ENCODE measurements around the gene SH3D19. TPM values are rescaled to one million over a fixed set of nuclear protein-coding genes. Genes with fewer than 3 reads are reported as not detected.
"Not testable (repeated sequence)": the region's sequence is repeated elsewhere in the genome, so short reads cannot be mapped to it uniquely, and the experiment has no call there.

SH3D19 gene
- total and polyA plus RNA-seq, 5 donors = 46.7 to 123 (median 87.5) TPM

DNA sequence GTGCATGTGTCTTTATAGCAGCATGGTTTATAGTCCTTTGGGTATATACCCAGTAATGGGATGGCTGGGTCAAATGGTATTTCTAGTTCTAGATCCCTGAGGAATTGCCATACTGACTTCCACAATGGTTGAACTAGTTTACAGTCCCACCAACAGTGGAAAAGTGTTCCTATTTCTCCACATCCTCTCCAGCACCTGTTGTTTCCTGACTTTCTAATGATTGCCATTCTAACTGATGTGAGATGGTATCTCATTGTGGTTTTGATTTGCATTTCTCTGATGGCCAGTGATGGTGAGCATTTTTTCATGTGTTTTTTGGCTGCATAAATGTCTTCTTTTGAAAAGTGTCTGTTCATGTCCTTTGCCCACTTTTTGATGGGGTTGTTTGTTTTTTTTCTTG is 56.5 kb downstream of the SH3D19 start:
- ATAC-seq; H3K4me3 ChIP-seq (ENCODE audit: low read length); H3K27ac ChIP-seq (ENCODE audit: low read length); intact Hi-C loops (cut with DNase I); H3K27me3 ChIP-seq (ENCODE audit: control insufficient read depth, insufficient read depth); H3K9me3 ChIP-seq (ENCODE audit: control insufficient read depth, low read length); DNase-seq; H3K4me1 ChIP-seq (ENCODE audit: control insufficient read depth, insufficient read depth, low read length): not testable (repeated sequence)

DNA sequence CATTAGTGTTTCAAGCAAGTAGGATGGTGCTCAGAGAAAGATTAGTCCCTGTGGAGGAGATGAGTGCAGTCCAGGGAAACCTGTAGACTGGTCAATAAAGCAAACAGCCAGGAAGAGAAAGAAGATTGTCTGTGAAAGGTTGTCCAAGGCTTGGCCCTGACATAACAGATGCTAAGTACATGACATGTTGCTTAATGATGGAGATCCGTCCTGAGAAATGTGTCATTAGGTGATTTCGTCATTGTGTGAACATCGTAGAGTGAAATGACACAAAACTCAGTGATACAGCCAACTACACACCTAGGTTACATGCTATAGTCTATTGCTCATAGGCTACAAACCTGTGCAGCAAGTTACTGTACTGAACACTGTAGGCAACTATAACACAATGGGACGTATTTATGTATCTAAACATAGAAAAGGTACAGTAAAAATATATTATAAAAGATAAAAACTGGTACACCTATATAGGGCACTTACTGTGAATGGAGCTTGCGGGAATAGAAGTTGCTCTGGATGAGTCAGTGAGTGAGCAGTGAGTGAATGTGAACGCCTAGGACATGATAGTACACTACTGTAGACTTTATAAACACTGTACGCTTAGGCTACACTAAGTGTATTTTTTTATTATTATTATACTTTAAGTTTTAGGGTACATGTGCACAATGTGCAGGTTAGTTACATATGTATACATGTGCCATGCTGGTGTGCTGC is 57.4 kb downstream of the SH3D19 start:
- H3K4me1 ChIP-seq (ENCODE audit: control insufficient read depth, insufficient read depth, low read length) = no peaks in the 10 kb centered on the region
- H3K4me3 ChIP-seq (ENCODE audit: low read length) = no peak overlapping the region
- H3K27ac ChIP-seq (ENCODE audit: low read length) = no peak overlapping the region
- H3K9me3 ChIP-seq (ENCODE audit: control insufficient read depth, low read length) = no peaks in the 10 kb centered on the region
- no peak for ATAC-seq
- DNase-seq = no peak
- intact Hi-C loops (cut with DNase I) = no loop called here
- 94% methylated on average over 7 of the region's 7 CpGs for WGBS
- no peaks in the 10 kb centered on the region for H3K27me3 ChIP-seq (ENCODE audit: control insufficient read depth, insufficient read depth)

DNA sequence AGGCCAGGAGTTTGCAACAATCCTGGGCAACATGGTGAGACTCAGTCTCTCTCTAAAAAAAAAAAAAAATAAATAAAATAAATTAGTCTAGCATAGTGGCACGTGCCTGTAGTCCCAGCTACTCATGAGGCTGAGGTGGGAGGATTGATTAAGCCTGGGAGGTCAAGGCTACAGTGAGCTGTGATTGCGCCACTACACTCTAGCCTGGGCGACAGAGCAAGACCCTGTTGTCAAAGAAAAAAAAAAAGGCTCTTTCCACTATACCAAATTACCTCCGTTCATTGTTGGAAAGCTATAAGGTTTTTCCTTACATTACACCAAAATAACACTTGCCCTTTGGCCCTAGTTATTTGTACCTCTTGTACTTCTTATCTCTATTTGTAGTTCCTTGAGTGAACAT is 58.3 kb downstream of the SH3D19 start:
- H3K27me3 ChIP-seq (ENCODE audit: control insufficient read depth, insufficient read depth) = no peaks in the 10 kb centered on the region
- no peak overlapping the region for H3K27ac ChIP-seq (ENCODE audit: low read length)
- no peak overlapping the region for H3K4me3 ChIP-seq (ENCODE audit: low read length)
- intact Hi-C loops (cut with DNase I) = no loop called here
- peaks cover 7% of the 10 kb centered on the region for H3K4me1 ChIP-seq (ENCODE audit: control insufficient read depth, insufficient read depth, low read length)
- DNase-seq = no peak
- whole genome bisulfite sequencing = 81% methylated on average over 4 of the region's 4 CpGs
- H3K9me3 ChIP-seq (ENCODE audit: control insufficient read depth, low read length) = no peaks in the 10 kb centered on the region
- ATAC-seq = no peak

DNA sequence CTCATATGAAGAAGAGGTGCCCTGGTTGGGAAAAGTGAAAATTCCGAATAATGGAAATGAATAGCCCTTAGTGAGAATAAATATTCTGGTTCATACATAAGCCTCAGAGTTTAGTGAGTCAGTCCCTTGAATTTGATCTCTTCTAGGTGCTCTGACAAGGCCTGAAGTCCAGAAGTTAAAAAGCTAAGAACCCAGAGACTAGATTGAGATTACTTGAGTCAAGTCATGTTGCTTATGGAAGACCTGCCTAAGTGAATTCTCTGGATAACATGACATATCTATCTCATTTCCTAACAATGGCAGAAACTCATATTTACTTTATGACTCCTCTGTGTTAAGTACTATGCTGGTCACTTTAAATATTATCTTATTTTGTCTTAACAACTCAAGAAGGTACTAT is 58.9 kb downstream of the SH3D19 start:
- intact Hi-C loops (cut with DNase I) = no loop called here
- WGBS = 96% methylated on average over 1 of the region's 1 CpG

DNA sequence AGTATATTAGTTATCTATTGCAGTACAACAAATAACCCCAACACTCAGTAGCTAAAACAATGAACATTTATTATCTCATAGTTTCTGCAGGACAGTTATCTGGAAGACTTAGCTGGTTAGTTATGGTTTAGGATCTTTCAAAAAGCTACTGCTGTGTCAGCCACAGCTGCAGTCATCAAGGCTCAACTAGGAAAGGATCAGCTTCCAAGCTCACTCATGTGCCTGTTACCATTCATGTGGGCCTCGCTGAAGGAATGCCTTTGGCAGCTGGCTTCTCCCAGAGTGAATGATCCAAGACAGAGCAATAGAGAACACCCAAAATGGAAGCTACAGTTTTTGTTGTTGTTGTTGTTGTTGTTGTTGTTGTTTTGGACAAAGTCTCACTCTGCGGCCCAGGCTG is 62.0 kb downstream of the SH3D19 start:
- no peak overlapping the region for H3K27ac ChIP-seq (ENCODE audit: low read length)
- H3K9me3 ChIP-seq (ENCODE audit: control insufficient read depth, low read length) = no peaks in the 10 kb centered on the region
- intact Hi-C loops (cut with DNase I) = no loop called here
- H3K4me1 ChIP-seq (ENCODE audit: control insufficient read depth, insufficient read depth, low read length) = peaks cover 7% of the 10 kb centered on the region
- H3K4me3 ChIP-seq (ENCODE audit: low read length) = no peak overlapping the region
- 65% methylated on average over 2 of the region's 2 CpGs for WGBS
- no peaks in the 10 kb centered on the region for H3K27me3 ChIP-seq (ENCODE audit: control insufficient read depth, insufficient read depth)
- DNase-seq (no peak), ATAC-seq (no peak)

More for the DNA sequence above, 58.9 kb downstream of the SH3D19 start:
- H3K4me3 ChIP-seq (ENCODE audit: low read length) = no peak overlapping the region
- DNase-seq (no peak), ATAC-seq (no peak)
- peaks cover 7% of the 10 kb centered on the region for H3K4me1 ChIP-seq (ENCODE audit: control insufficient read depth, insufficient read depth, low read length)
- no peaks in the 10 kb centered on the region for H3K9me3 ChIP-seq (ENCODE audit: control insufficient read depth, low read length)
- H3K27ac ChIP-seq (ENCODE audit: low read length) = no peak overlapping the region
- H3K27me3 ChIP-seq (ENCODE audit: control insufficient read depth, insufficient read depth) = no peaks in the 10 kb centered on the region

DNA sequence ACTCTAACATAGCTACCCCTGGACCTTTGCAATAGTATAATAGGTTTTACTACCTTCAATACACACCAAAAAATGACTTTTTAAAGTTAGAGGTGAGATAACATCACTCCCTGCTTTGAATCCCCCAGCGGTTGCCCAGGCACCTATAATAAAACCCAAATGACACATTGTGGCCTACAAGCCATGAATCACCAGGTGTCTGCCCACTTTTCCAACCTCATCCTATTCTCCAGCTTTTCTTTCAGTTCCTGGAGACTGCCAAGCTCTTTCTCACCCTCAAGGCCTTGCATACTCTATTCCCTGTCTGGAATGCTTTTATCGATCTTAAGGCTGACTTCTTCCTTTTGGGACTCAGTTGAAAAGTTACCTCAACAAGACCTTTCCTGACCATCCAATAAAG is 64.9 kb downstream of the SH3D19 start:
- intact Hi-C loops (cut with DNase I) = no loop called here
- 97% methylated on average over 2 of the region's 2 CpGs for WGBS
- DNase-seq (no peak), ATAC-seq (no peak)
- H3K4me1 ChIP-seq (ENCODE audit: control insufficient read depth, insufficient read depth, low read length) = peaks cover 7% of the 10 kb centered on the region
- H3K9me3 ChIP-seq (ENCODE audit: control insufficient read depth, low read length) = no peaks in the 10 kb centered on the region
- no peaks in the 10 kb centered on the region for H3K27me3 ChIP-seq (ENCODE audit: control insufficient read depth, insufficient read depth)
- H3K27ac ChIP-seq (ENCODE audit: low read length) = no peak overlapping the region
- H3K4me3 ChIP-seq (ENCODE audit: low read length) = no peak overlapping the region

DNA sequence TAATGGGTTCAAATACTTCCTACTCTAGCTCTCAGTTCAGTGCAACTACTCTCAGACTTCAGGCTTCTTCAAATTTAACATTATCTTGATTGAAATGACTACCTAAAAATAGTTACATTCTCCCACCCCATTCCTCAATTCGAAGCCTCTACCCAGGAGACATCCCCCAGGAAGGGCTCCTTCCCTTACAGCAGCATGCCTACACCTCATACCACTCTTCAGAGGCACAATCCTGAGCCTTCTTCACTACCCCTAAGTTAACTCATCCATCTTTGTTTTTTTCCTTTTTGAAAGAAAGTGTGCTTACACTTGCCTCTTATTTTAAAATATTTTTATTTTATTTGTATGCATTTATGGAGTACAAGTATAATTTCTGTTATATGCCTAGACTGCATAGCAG is 65.7 kb downstream of the SH3D19 start:
- Histone ChIP-seq H3K4me1 (ENCODE audit: control insufficient read depth, insufficient read depth, low read length) (peaks cover 7% of the 10 kb centered on the region), H3K27me3 (ENCODE audit: control insufficient read depth, insufficient read depth) (no peaks in the 10 kb centered on the region), H3K4me3 (ENCODE audit: low read length) (no peak overlapping the region), H3K9me3 (ENCODE audit: control insufficient read depth, low read length) (no peaks in the 10 kb centered on the region), H3K27ac (ENCODE audit: low read length) (no peak overlapping the region)
- WGBS = 68% methylated on average over 1 of the region's 1 CpG
- no peak for ATAC-seq
- intact Hi-C loops (cut with DNase I) = no loop called here
- no peak for DNase-seq

DNA sequence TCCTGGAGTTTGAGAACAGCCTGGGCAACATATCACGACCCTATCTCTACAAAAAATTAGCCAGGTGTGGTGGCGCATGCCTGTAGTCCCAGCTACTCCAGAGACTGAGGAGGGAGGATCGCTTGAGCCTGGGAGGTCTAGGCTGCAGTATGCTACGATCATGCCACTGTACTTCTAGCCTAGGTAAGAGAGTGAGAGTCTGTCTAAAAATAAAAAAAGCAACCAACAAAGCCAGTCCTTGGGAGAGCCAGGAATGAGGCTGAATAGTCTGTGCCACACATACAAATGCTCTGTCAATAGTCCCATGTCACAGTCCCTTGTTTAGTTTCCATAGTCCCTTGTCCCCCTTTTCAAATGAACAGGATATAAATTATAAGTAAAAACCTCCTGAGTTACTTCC is 67.7 kb downstream of the SH3D19 start:
- peaks cover 7% of the 10 kb centered on the region for H3K4me1 ChIP-seq (ENCODE audit: control insufficient read depth, insufficient read depth, low read length)
- no peaks in the 10 kb centered on the region for H3K9me3 ChIP-seq (ENCODE audit: control insufficient read depth, low read length)
- intact Hi-C loops (cut with DNase I) = no loop called here
- no peak for DNase-seq
- no peaks in the 10 kb centered on the region for H3K27me3 ChIP-seq (ENCODE audit: control insufficient read depth, insufficient read depth)
- ATAC-seq = peak in 1 of 2 donors; percentile 48
- 80% methylated on average over 4 of the region's 4 CpGs for WGBS
- no peak overlapping the region for H3K4me3 ChIP-seq (ENCODE audit: low read length)
- peak overlapping the region; percentile 53 for H3K27ac ChIP-seq (ENCODE audit: low read length)

DNA sequence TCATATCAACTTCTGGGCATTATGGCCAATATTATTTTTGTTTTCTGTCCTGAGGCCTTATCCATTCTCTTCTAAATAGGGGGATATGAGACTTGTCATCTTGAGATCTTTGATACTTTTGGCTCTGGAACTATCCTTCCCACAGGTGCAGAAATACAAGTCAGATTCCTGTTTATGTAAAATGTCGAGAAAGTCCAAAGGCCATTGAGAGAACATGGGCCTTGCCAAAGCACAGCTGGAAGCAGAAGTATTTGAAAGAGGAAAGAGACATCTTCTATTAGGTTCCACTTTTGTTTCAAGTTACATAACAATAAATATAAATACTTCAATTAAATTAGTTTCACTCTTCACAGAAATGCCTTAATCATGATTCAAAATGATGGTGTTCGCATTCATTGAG is 69.3 kb downstream of the SH3D19 start:
- Histone ChIP-seq H3K27me3 (ENCODE audit: control insufficient read depth, insufficient read depth) (no peaks in the 10 kb centered on the region), H3K9me3 (ENCODE audit: control insufficient read depth, low read length) (no peaks in the 10 kb centered on the region), H3K27ac (ENCODE audit: low read length) (no peak overlapping the region), H3K4me1 (ENCODE audit: control insufficient read depth, insufficient read depth, low read length) (peaks cover 9% of the 10 kb centered on the region), H3K4me3 (ENCODE audit: low read length) (no peak overlapping the region)
- DNase-seq (no peak), ATAC-seq (no peak)
- 83% methylated on average over 2 of the region's 2 CpGs for WGBS
- intact Hi-C loops (cut with DNase I) = no loop called here

DNA sequence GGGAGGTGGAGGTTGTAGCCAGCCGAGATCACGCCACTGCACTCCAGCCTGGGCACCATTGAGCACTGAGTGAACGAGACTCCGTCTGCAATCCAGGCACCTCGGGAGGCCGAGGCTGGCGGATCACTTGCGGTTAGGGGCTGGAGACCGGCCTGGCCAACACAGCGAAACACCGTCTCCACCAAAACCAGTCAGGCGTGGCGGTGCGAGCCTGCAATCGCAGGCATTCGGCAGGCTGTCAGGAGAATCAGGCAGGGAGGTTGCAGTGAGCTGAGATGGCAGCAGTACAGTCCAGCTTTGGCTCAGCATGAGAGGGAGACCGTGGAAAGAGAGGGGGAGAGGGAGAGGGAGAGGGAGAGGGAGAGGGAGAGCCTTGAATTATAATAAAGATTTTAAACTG is 69.7 kb downstream of the SH3D19 start:
- ATAC-seq = not testable (repeated sequence)
- 95% methylated on average over 17 of the region's 17 CpGs for WGBS
- H3K4me1 ChIP-seq (ENCODE audit: control insufficient read depth, insufficient read depth, low read length) = peaks cover 10% of the 10 kb centered on the region

DNA sequence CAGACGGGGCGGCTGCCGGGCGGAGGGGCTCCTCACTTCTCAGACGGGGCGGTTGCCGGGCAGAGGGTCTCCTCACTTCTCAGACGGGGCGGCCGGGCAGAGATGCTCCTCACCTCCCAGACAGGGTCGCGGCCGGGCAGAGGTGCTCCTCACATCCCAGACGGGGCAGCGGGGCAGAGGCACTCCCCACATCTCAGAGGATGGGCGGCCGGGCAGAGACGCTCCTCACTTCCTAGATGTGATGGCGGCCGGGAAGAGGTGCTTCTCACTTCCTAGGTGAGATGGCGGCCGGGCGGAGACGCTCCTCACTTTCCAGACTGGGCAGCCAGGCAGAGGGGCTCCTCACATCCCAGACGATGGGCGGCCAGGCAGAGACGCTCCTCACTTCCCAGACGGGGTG is 70.2 kb downstream of the SH3D19 start:
- ATAC-seq; H3K27ac ChIP-seq (ENCODE audit: low read length); H3K9me3 ChIP-seq (ENCODE audit: control insufficient read depth, low read length); H3K27me3 ChIP-seq (ENCODE audit: control insufficient read depth, insufficient read depth); H3K4me3 ChIP-seq (ENCODE audit: low read length); intact Hi-C loops (cut with DNase I): not testable (repeated sequence)
- WGBS = 99% methylated on average over 16 of the region's 28 CpGs
- H3K4me1 ChIP-seq (ENCODE audit: control insufficient read depth, insufficient read depth, low read length) = peaks cover 11% of the 10 kb centered on the region
- DNase-seq = peak in 1 of 3 donors; percentile 33

More for the DNA sequence above, 69.7 kb downstream of the SH3D19 start:
- H3K9me3 ChIP-seq (ENCODE audit: control insufficient read depth, low read length); H3K27me3 ChIP-seq (ENCODE audit: control insufficient read depth, insufficient read depth); H3K4me3 ChIP-seq (ENCODE audit: low read length); intact Hi-C loops (cut with DNase I); H3K27ac ChIP-seq (ENCODE audit: low read length): not testable (repeated sequence)
- peak in 1 of 3 donors; percentile 47 for DNase-seq
